Effector CD4-positive, alpha-beta T cell (primary cell): ENCODE data around the gene TMTC2.

Experiments used
- DNase-seq: peaks from one replicate; pipeline ENCODE4 v3.0.0-alpha.2; 2020

TMTC2 gene

DNA sequence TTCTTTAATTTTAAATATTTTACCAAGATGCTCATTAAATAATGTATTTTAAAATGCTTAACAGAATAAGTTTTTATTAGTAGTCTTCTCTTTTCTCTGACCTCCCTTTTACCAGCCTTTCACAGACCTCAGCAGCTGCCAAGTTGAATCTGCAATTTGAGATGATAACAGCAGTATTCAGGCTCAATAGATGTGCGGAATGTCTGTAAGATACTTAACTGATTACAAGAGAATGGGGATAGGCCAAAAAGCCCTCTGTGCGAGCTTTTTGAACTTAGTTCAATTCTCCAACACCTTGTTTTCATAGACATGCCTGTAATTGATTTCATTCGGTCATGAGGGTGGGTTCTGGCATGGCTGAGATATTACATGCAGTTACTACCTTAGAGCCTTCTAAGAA lies 277.2 kb downstream of the TMTC2 start:
- no peak for DNase-seq

DNA sequence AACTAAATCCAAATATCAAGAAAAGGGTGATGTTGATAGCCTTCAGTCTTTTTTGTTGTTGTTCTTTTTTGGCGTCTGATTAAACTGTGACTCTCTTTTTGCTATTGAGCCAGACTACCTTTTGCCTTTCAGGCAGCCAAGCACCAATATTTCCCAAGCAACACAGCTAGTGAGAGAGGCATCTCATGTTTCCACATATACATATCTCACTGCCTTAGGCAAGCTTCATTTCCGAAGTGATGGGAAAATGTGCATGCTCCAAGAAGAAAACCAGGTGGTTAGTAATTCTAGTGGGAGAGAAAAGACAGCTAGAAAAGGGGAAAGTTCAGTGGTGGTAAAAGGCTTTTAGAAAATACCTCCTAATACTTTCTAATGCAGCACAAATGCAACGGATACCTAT lies 277.7 kb downstream of the TMTC2 start:
- no peak for DNase-seq

DNA sequence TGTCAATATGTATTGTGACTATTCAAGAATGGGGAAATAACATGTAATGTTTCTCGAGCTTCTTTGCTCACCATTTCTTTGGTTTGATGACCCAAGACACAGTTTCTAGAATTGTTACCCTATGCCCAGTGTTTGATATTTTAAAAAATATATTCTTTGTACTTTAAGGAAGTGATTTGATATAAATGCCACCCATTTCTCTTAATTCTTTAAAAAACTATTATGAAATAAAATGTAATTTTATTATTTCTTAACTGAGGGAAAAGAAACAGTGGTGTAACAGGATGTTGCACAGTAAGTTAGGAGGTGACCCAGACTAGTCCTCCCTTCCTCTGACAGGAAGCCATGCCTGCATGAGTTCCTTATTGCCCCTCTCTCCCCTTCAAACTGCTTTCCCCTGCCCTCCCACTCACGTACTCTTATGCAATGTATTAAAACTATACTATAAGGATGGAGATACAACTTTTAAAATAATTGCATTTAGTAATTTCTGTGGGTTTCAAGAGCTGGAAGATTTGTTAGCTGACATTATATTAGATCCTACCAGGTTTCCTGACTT lies 279.4 kb downstream of the TMTC2 start:
- no peak for DNase-seq

GRCh38 chr12:82968631-82969367 lies 282.1 kb downstream of the TMTC2 start:
- DNase-seq, result no peak

- DNase-seq, result no peak
Measured at GRCh38 chr12:82970614-82971013, 283.9 kb downstream of the TMTC2 start.

GRCh38 chr12:82971584-82971983 lies 284.9 kb downstream of the TMTC2 start:
- no peak for DNase-seq

GRCh38 chr12:82972624-82973023 lies 285.9 kb downstream of the TMTC2 start:
- no peak for DNase-seq

DNA sequence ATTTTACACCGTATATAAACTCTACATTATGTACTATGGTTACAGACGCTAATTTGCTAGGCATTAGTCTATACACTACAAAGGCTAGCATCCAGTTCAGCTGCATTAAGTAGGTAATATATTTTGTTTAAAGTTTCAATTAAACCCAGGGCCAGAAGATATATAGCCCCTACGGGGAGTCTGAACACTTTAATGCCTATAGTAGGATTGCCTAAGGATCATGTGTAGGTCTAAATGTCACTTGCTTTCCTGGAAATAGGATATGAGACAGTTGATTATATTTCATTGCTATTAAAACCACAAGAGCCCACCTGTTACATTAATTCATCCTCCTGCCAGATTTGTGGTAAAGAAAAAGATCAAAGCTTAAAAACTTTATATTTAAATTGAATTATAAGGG lies 286.9 kb downstream of the TMTC2 start:
- DNase-seq, result no peak

- no peak for DNase-seq
Measured at GRCh38 chr12:82981150-82981549, 294.4 kb downstream of the TMTC2 start.

DNA sequence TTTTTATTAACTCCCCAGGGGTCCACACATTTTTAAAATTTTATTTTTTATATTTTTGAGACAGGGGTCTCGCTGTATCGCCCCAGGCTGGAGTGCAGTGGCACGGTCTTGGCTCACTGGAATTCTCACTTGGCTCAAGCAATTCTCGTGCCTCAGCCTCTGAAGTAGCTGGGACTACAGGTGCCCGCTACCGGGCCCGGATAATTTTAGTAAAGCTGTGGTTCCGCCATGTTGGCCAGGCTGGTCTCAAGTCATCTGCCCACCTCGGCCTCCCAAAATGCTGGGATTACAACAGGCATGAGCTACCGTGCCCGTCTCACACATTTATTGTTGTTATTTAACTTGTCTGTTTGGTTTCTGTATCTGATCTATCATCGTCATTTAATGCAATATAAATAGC lies 307.4 kb downstream of the TMTC2 start:
- no peak for DNase-seq

DNA sequence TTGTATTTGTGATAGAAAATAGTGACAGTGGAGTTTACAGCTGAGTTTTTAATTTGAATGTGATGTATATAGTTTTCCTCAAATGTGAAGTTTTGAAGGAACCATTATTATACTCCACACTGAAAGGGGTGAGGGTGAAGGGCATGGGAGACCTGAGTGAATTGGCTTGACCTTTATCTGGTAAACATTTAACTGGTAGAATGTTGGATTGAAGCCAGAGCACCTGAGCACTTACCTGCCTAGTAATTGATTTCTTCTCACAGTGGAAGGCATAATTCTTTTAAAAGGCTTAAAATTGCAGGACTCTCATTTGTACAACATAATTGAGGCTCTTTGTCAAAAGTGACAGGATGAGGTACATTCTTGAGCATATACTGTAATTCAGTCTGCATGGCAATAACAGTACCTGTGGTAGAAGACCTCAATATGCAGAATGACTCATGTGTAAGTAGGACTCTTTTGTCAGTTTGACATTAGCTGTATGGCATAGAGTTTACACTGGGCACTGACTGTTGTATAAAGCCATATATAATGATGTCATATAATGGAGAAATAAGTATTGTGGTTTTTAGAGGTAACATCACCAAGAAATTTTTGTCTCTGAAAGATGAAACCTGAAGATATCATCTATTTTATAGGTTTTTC lies 309.6 kb downstream of the TMTC2 start:
- no peak for DNase-seq

DNA sequence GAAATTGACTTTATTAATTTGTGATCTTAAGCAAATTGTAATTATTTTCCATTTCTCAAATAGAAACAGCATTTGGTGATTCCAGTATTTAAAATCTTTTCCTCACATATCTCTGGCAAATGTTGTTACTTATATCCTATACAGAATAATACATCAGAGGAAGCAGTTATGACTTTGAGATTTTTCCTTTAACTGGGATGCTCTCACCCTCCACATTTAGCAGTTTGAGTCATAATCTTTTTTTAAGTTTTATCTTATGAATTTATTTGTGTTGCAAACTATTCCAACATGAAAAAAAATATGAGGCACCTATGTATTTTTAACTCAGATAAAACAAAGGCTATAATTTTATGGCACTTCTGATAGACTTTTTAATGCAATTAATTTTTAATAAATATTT lies 311.8 kb downstream of the TMTC2 start:
- DNase-seq, result no peak

GRCh38 chr12:83003026-83003425 lies 316.3 kb downstream of the TMTC2 start:
- DNase-seq, result no peak

DNA sequence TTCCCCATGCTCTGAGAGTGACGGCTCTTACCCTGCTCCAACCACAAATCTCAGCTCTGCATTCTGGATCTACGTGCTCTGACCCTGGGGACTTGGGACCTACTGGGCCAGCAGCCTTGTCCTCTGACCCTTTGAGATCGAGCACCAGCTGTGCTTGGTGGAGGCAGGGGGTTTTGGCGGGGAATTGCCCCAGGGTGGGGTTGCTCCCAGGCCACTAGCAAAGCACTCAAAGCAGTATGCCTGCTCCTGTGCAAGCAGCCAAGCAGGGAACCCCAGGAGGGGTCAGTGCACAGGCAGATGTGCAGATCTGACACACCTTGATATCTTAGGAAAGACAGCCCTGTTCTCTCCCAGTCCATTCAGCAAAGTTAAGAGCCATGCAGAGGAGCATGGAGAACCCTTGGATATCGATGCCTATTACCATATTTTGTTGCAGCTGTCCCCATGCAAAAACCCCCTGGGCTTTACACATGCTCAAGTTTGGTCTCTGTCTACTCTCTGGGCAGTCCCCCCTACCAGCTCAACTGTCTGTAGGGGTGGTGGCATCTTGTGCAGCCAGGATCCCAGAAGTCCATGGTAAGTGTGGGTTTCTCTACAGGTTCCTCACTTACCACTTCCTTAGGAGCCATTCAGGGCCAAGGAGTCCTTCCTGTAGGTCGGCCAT lies 319.0 kb downstream of the TMTC2 start:
- no peak for DNase-seq

DNA sequence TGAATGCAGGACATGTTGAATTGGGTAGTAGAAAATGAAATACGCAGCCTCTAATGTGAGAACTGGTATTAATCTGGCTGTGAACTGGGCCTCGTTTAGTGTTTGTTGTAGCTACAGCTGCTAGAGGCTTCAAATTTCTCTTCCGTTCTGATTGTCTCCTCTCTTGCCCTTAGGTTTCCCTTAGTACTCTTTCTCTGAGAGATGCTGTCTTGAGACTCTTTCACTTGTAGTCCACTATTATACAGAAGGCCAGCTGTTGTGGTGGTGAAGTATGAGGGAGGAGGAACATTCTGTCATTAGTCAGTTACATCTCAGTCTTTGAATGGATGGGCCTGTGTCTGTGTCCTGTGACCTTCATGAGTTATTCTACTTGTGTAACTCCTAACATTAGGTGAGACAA lies 322.0 kb downstream of the TMTC2 start:
- DNase-seq, result no peak

DNA sequence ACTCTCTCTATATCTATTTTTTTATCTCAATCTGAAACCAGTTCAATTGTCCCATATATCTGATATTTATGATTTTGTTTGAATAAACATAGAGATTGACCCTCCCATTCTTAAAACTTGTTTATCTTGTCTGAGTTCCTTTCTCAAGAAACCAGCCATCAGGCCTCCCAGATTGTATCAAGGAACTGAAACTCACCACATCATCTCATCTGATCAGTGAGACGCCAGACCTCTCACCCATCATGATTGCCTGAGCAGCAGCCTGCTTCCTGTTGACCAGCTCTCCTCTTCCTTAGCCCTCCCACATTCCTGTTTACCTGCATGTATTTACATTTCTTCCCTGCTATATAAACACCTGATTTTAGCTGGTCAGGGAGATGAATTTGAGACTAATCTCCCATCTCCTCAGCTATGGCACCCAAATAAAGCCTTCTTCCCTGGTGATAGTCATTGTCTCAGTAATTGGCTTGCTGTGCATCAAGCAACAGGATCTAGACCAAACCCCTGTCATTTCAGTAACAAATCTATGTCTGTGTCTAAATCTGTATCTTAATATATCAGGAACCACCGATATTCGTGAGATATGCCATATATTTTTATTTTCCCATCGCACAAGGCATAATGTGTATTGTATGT lies 323.6 kb downstream of the TMTC2 start:
- DNase-seq, result no peak

- DNase-seq, result no peak
Measured at GRCh38 chr12:83015390-83016217, 328.9 kb downstream of the TMTC2 start.

GRCh38 chr12:83016218-83016835 lies 329.6 kb downstream of the TMTC2 start:
- DNase-seq, result no peak

- no peak for DNase-seq
Measured at GRCh38 chr12:83016991-83017390, 330.3 kb downstream of the TMTC2 start.

DNA sequence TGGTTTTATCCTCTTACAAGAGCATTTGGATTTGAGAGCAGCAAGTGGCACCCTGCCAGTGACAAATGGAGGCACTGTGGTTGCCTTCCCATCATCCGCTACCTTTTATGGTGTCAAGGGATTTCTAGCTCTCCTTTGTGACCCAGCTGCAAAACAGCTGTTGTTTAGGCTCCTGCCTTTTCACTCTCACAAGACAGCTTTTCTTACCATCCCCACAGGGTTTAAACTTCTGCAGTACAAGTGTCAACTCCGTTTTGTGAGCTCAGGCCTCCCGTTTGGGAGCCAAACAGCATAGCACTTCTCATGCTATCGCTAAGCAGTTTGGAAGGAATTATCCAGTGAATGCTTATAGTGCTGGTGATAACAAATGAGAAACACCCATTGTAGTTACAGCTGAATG lies 331.4 kb downstream of the TMTC2 start:
- DNase-seq, result no peak

DNA sequence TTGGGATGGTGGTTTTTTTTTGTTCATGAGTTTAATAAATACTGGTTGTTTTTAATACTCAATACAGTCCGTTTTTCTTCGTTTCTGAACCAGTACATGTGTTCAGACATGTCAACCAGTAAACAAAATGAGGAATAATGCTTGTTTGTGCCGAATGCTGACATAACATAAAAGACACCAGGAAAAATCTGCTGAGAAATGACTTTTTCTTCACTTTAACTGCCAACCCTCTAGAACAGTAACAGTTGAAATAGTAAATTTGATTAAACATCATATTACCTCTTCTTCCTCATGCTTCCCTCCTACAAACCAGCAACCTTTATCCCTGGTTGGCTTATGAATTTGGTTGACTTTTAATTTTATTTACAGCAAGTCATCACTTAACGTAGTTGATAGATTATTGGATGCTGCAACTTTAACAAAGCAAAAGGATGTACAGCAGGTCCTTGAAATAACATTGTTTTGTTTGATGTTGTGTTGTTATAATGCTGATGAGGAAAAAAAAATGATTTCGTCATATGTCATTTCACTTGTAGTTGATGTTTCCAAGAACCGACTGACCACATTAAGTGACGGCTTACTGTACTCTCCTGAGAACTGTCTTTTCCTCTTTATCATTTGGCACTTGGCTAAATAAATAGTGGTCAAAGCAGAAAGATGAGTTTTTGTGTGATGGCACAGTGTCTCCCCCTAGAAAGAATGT lies 340.5 kb downstream of the TMTC2 start:
- DNase-seq, result no peak
